ENCODE data around the gene GAL3ST2. TPM values are rescaled to one million over a fixed set of nuclear protein-coding genes. Genes with fewer than 3 reads are reported as not detected.
"Not testable (repeated sequence)": the region's sequence is repeated elsewhere in the genome, so short reads cannot be mapped to it uniquely, and the experiment has no call there.

Gene GAL3ST2
- total RNA-seq, 4 donors from 2014 or later = 0.50 to 3.1 (median 2.8) TPM; not detected in 1

DNA sequence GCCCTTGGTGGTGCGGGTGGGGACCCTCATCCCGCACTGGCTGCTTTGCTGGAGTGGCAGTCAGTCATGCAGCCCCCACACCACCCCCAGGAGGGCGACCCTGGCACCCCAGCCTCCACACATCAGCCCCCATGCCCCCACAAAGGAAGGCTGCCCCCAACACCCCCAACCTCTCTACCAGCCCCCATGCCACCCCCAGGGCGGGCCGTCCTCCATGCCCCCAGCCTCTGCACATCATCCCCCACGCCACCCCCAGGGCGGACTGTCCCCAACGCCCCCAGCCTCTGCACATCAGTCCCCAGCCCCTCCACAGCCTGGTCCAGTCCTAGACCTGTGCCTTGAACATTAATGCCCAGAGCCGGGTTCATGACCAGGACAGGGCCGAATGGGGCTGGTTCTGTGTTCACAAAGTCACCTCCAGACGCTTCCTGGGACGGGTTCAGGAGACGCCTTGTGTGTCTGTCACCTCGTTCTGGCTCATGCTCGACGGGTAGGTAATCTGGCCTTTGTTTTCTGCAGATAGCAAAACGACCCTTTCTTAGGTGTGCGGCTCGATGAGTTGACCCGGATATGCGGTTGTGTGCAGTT lies 23.8 kb upstream of the GAL3ST2 start:
- TF ChIP-seq, protein P1, sequence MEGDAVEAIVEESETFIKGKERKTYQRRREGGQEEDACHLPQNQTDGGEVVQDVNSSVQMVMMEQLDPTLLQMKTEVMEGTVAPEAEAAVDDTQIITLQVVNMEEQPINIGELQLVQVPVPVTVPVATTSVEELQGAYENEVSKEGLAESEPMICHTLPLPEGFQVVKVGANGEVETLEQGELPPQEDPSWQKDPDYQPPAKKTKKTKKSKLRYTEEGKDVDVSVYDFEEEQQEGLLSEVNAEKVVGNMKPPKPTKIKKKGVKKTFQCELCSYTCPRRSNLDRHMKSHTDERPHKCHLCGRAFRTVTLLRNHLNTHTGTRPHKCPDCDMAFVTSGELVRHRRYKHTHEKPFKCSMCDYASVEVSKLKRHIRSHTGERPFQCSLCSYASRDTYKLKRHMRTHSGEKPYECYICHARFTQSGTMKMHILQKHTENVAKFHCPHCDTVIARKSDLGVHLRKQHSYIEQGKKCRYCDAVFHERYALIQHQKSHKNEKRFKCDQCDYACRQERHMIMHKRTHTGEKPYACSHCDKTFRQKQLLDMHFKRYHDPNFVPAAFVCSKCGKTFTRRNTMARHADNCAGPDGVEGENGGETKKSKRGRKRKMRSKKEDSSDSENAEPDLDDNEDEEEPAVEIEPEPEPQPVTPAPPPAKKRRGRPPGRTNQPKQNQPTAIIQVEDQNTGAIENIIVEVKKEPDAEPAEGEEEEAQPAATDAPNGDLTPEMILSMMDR (IDR thresholded peaks at IDR 0.05) = no peak
- DNase-seq (ENCODE audit: low spot score) (no peak), ATAC-seq (ENCODE audit: low FRiP score) (no peak)

DNA sequence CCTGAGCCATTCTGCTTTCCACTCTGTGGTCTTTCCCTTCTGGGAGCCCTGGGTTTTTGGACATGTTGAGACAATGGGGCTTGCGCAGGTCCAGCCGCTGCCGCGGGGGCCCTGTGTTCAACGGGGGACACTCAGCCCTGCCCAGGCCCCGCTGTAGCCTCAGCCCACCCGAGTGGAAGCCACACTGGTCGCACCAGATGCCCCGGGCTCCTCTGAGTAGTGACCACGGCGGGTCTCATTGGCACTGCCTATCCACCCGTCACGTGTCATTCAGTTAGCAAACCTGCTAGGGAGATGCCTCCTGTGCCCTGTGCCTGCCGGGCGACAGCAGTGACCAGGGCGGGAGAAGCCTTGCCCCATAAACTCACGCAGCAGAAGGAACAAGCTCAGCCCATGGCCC lies 23.1 kb upstream of the GAL3ST2 start:
- DNase-seq (ENCODE audit: low spot score) (no peak), ATAC-seq (ENCODE audit: low FRiP score) (no peak)
- TF ChIP-seq, protein P1 (IDR thresholded peaks at IDR 0.05) = no peak

DNA sequence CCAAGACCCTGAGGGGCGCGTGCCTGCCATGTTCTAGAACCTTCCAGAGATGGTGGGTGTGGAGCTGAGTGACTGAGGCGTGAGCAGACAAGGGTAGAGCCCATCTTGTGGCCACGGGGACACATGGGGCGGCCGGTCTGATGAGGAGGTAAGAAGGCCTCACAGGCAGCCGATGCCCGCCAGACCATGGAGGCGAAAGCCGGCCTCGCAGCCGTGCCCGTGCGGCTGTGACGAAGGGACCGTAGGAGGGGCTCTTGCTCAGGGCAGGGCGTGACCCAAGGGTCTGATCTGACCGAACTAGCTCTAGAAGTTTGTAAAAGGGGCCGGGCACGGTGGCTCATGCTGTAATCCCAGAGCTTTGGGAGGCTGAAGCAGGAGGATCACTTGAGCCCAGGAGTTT lies 22.6 kb upstream of the GAL3ST2 start:
- ATAC-seq (ENCODE audit: low FRiP score) = no peak
- no peak for DNase-seq (ENCODE audit: low spot score)
- TF ChIP-seq, protein P1 (IDR thresholded peaks at IDR 0.05) = no peak

DNA sequence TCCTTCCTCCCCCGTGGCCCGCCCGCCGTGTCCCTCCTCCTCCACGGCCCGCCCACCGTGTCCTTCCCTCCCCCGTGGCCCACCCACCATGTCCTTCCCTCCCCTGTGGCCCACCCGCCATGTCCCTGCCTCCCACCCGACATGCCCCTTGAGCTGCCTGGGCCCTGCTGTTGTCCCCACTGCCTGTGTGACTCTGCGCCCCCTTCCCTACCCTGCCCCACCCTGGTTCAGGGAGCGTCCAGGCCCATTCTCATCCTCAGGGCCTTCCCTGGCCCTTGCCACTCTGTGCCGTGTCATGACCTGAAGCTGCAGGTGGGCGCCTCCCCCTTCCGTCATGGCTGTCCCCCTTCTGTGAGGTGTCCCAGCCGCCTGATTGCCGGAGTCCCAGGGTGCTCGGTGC lies 21.5 kb upstream of the GAL3ST2 start:
- TF ChIP-seq, protein P1 (IDR thresholded peaks at IDR 0.05) = no peak
- DNase-seq (ENCODE audit: low spot score) (no peak), ATAC-seq (ENCODE audit: low FRiP score) (no peak)

DNA sequence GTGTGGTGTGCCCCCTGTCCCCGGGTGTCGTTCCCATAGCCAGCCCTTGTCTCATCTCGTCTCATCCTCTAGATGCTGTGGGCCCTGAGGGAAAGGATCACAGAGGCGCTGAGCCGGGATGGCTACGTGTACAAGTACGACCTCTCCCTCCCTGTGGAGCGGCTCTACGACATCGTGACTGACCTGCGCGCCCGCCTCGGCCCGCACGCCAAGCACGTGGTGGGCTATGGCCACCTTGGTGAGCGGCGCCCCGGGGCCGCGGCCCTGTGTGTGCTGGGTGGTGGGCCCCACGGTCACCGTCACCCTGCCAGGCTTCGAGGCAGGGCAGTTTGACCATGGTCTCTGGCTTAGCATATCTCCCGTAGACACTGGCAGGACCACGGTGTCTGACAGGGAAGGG lies 20.8 kb upstream of the GAL3ST2 start:
- no peak for ATAC-seq (ENCODE audit: low FRiP score)
- TF ChIP-seq, protein P1 (IDR thresholded peaks at IDR 0.05) = no peak
- DNase-seq (ENCODE audit: low spot score) = no peak

DNA sequence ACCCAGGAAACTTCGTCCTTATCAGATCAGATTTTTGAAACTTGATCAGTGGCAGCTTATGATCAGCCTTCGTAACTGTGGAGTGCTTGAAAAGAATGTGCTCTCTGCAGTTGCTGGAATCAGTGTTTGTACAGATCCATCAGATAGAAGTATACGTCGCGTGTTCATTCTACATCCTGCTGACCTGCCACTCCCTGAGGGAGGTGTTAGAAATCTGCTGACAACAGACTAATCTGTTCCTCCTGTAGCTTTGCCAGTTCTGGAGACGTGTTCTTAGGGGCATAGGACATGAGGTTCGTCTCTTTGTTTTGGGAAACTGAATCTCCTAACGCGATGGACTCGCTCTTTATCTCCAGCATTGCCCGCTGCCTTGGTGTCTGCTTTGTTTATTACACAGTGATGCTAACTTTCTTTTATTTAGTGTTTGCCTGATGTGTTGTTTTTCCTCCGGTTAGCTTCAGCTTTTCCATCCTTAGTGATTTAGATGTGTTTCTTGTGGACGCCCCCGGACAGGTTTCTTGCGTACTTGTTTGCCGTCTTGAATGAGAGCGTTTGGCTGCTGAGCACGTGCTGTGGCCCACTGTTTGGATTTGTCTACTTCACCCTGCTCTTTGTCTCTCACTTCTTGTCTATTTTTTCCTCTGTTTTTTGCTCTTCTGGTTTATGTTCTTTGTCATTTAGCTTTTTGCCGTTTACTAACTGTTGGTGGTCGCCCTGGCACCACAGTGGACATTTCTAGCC lies 17.4 kb upstream of the GAL3ST2 start:
- TF ChIP-seq, protein P1 (IDR thresholded peaks at IDR 0.05) = no peak
- DNase-seq (ENCODE audit: low spot score) (no peak), ATAC-seq (ENCODE audit: low FRiP score) (no peak)

DNA sequence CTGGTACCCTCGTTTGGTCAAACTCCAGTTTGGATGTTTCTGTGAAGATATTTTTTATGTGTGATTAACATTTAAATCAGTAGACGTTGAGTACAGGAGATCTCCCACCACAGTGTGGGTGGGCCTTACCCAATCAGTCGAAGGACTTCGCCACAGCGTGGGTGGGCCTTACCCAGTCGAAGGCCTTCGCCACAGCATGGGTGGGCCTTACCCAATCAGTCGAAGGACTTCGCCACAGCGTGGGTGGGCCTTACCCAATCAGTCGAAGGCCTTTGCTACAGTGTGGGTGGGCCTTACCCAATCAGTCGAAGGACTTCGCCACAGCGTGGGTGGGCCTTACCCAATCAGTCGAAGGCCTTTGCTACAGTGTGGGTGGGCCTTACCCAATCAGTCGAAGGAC lies 16.7 kb upstream of the GAL3ST2 start:
- not testable (repeated sequence) for ATAC-seq (ENCODE audit: low FRiP score); DNase-seq (ENCODE audit: low spot score)

Measured in omental fat pad (tissue), 4 donors.